Activated T-helper 17 cell treated with anti-CD3 and anti-CD28 coated beads, Interleukin-2, amount 50 U/mL, for 72 hours (primary cell): ENCODE measurements around the gene SLC22A15. TPM values are rescaled to one million over a fixed set of nuclear protein-coding genes. Genes with fewer than 3 reads are reported as not detected.

Experiments
- ATAC-seq: fragments of 150-1000 bp; cut with Tn5 transposase; replicated peaks from 2 replicates; pipeline ENCODE4 v1.10.0; 2021; ENCODE audit warnings: mild to moderate bottlenecking, moderate library complexity
- H3K27ac Mint-ChIP-seq: one replicate; pipeline ENCODE4 v1.8.0; 2022; ENCODE audit warnings: mixed read lengths
- H3K27me3 Mint-ChIP-seq: one replicate; pipeline ENCODE4 v1.8.0; 2022; ENCODE audit warnings: mixed read lengths
- H3K36me3 Mint-ChIP-seq: one replicate; pipeline ENCODE4 v1.8.0; 2022; ENCODE audit warnings: low read depth, mild to moderate bottlenecking, mixed read lengths
- H3K4me1 Mint-ChIP-seq: one replicate; pipeline ENCODE4 v1.8.0; 2022; ENCODE audit warnings: mixed read lengths
- H3K4me3 Mint-ChIP-seq: one replicate; pipeline ENCODE4 v1.8.0; 2022; ENCODE audit warnings: mild to moderate bottlenecking, mixed read lengths
- H3K9me3 Mint-ChIP-seq: one replicate; pipeline ENCODE4 v1.8.0; 2022; ENCODE audit warnings: mixed read lengths
- total RNA-seq, 2 donors: library from RNA; stranded (reverse); gene quantifications; one replicate each; pipeline ENCODE4 v1.2.3, GENCODE V29; 2022

The SLC22A15 gene
- total RNA-seq, 2 donors from 2014 or later: 0.85 to 0.89 TPM

DNA sequence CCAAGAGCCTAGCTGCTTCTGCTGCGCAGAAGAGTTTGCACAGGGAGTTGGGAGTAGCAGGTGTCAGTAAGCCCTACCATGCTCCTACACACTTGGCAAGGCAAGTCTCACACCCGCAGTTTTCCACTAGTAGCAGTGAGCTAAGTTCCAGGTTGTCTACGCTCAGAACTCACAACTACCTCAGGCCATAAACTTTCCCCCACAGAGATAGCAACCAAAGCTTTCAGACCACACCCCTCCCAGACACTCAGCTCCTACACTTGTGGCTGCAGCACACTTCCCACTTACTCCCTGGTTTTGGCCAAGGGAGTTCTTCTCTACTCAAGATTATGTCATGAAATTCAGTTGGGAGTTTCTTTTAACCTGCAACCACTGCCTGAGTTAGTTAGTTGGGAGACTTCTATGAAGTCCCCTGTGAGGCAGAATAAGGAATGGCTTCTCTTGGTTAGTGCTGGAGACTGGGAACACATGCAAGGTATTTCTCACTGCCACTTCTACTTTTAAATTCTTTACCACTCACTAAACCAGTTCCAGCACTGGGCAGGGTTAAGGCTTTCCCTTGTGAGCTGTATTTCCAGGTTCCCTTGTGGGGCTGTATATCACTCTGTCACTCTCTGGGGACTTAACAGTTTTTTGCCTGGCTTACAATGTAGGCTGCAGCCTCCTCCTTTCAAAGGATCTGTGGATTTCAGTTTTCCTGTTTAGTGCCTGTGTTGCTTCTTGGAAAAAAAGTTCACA, 116.6 kb downstream of the SLC22A15 start:
- ATAC-seq: no peak
- Mint-ChIP-seq H3K36me3 (no peaks in the 10 kb centered on the region), H3K4me1 (no peaks in the 10 kb centered on the region), H3K9me3 (peaks cover 24% of the 10 kb centered on the region), H3K27me3 (peaks cover 34% of the 10 kb centered on the region), H3K4me3 (no peak overlapping the region), H3K27ac (no peak overlapping the region)

DNA sequence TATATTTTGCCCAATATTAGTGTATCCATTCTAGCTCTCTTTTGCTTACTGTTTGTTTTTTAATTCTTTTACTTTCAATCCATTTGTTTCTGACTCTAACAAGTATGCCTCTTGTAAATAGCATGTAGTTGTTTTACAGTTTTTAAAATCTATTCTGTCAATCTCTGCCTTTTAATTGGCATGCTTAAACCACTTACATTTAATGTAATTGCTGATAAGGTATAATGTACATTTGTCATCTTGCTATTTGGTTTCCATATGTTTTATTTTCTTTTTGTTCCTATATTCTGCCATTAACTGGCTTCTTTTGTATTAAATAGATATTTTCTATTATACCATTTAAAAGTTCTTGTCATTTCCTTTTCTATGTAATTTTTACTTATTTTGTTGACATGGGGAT, 118.7 kb downstream of the SLC22A15 start:
- Mint-ChIP-seq H3K27ac (no peak overlapping the region), H3K27me3 (peaks cover 19% of the 10 kb centered on the region), H3K4me1 (no peaks in the 10 kb centered on the region), H3K9me3 (peaks cover 13% of the 10 kb centered on the region), H3K36me3 (no peaks in the 10 kb centered on the region), H3K4me3 (no peak overlapping the region)
- ATAC-seq: no peak

DNA sequence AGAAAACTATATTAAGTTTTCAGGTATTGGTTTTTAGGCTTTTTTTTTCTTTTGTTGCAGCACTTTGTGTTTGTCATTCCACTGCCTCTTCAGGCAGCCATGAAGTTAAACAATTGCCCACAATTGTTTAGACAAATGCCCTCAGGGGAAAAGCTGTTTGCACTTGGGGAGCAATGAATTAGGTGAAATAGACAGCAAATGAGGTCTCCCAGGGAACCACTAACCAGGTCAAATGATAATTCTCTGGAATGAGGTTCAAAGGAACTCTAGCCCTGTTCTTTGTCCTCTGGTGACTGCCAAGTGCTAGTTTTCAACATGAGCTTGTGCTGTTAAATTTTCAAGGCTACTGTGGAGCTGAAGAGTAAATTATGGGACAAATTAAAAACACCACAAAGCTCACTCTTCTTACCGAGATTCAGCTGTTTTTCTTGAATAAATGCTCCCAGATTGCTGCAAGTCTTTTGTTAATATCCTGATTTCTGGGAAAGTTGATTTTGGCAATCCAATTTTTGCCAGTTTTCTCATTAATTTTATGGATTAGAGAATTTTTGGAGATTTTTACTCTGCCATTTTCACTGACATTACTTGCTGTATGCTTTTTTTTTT, 119.8 kb downstream of the SLC22A15 start:
- peaks cover 19% of the 10 kb centered on the region for H3K27me3 Mint-ChIP-seq
- no peak for ATAC-seq
- no peak overlapping the region for H3K27ac Mint-ChIP-seq
- H3K4me1 Mint-ChIP-seq: no peaks in the 10 kb centered on the region
- no peak overlapping the region for H3K4me3 Mint-ChIP-seq
- no peaks in the 10 kb centered on the region for H3K36me3 Mint-ChIP-seq
- H3K9me3 Mint-ChIP-seq: peaks cover 7% of the 10 kb centered on the region

GRCh38 chr1:116097626-116098025, 121.3 kb downstream of the SLC22A15 start:
- H3K4me1 Mint-ChIP-seq: no peaks in the 10 kb centered on the region
- H3K36me3 Mint-ChIP-seq: no peaks in the 10 kb centered on the region
- peaks cover 7% of the 10 kb centered on the region for H3K9me3 Mint-ChIP-seq
- no peak for ATAC-seq
- no peak overlapping the region for H3K27ac Mint-ChIP-seq
- H3K4me3 Mint-ChIP-seq: no peak overlapping the region
- peaks cover 17% of the 10 kb centered on the region for H3K27me3 Mint-ChIP-seq

DNA sequence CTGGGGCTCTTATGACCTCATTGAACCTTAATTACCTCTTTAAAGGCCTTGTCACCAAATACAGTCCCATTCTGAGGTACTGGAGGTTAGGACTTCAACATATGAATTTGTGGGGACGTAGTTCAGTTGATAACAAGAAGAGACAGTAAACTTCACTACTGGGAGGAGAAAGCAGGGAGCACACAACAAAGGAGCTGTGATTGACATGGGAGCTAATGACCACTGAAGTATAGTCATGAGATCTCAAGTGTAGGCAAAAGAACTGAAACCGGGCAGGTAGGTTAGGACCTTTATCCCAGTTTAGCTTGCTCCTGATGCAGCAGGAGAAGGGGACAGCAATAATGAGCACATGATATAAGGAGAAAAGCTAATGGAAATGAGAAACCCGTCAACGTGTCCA, 123.1 kb downstream of the SLC22A15 start:
- Mint-ChIP-seq H3K36me3 (no peaks in the 10 kb centered on the region), H3K27ac (no peak overlapping the region), H3K4me1 (no peaks in the 10 kb centered on the region), H3K27me3 (peaks cover 15% of the 10 kb centered on the region), H3K9me3 (peaks cover 7% of the 10 kb centered on the region), H3K4me3 (no peak overlapping the region)
- no peak for ATAC-seq

GRCh38 chr1:116099919-116100318, 123.6 kb downstream of the SLC22A15 start:
- ATAC-seq: no peak
- Mint-ChIP-seq H3K36me3 (no peaks in the 10 kb centered on the region), H3K27me3 (peaks cover 13% of the 10 kb centered on the region), H3K4me1 (no peaks in the 10 kb centered on the region), H3K4me3 (no peak overlapping the region), H3K27ac (no peak overlapping the region), H3K9me3 (peaks cover 5% of the 10 kb centered on the region)

DNA sequence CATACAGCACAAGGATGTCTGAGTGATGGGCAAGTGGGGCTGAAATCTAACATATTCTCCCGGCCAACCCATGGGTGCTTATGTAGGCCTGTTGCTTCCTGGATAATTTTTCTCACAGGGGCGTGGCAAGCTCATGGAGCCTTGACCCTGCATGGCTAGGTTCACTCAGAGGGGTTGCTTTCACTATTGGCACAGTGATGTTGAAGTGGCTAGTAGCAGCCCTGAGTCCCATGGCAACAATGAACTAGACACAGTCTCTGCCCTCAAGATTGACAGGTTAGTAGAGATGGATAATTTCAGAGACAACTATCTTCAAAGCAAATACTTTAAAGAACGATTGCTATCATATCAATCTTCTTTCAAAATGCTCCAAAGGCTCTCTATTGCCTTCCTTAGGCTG, 128.4 kb downstream of the SLC22A15 start:
- no peaks in the 10 kb centered on the region for H3K4me1 Mint-ChIP-seq
- no peak overlapping the region for H3K27ac Mint-ChIP-seq
- H3K36me3 Mint-ChIP-seq: no peaks in the 10 kb centered on the region
- no peak for ATAC-seq
- H3K9me3 Mint-ChIP-seq: no peaks in the 10 kb centered on the region
- H3K27me3 Mint-ChIP-seq: peaks cover 12% of the 10 kb centered on the region
- no peak overlapping the region for H3K4me3 Mint-ChIP-seq

DNA sequence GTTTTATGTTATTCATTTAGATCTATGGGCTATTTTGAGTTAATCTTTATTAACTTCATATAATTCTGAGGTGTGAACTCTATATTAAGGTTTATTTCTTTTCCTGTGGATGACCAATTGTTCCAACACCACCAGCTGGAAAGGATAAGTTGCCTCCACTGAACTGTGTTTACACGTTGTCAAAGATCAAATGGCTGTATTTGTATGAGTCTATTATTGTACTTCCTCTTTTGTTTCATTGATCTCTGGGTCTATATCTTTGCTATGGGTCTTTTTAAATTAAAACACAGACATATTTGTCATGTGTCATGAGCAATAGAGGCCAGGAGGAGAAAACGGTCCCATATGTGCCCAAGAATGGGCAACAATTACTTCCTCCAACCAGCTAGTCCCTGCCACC, 129.7 kb downstream of the SLC22A15 start:
- H3K27me3 Mint-ChIP-seq: peaks cover 19% of the 10 kb centered on the region
- H3K4me3 Mint-ChIP-seq: no peak overlapping the region
- H3K4me1 Mint-ChIP-seq: no peaks in the 10 kb centered on the region
- no peak overlapping the region for H3K27ac Mint-ChIP-seq
- no peaks in the 10 kb centered on the region for H3K9me3 Mint-ChIP-seq
- H3K36me3 Mint-ChIP-seq: no peaks in the 10 kb centered on the region
- ATAC-seq: no peak

DNA sequence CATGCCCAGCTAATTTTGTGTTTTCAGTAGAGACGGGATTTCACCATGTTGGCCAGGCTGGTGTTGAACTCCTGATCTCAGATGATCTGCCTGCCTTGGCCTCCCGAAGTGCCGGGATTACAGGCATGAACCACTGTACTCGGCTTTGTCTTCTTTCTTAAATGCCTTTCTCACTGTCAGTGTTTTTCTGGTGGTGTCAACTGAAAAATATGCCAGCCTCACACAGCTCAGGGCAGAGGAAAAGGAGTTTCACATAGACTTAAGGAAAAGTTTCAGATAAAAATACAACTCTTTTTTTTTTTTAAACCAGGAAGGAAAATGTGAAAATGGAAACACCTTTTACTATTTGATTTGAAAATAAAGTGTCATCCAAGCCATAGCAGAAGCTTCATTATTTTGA, 130.3 kb downstream of the SLC22A15 start:
- no peak overlapping the region for H3K27ac Mint-ChIP-seq
- ATAC-seq: no peak
- peaks cover 21% of the 10 kb centered on the region for H3K27me3 Mint-ChIP-seq
- no peaks in the 10 kb centered on the region for H3K4me1 Mint-ChIP-seq
- no peaks in the 10 kb centered on the region for H3K36me3 Mint-ChIP-seq
- H3K9me3 Mint-ChIP-seq: no peaks in the 10 kb centered on the region
- H3K4me3 Mint-ChIP-seq: no peak overlapping the region

GRCh38 chr1:116107371-116107770, 131.1 kb downstream of the SLC22A15 start:
- H3K36me3 Mint-ChIP-seq: no peaks in the 10 kb centered on the region
- H3K4me1 Mint-ChIP-seq: no peaks in the 10 kb centered on the region

GRCh38 chr1:116110567-116111523, 134.5 kb downstream of the SLC22A15 start, which contains the start of gene MAB21L3:
MAB21L3 (plus strand) TSS chr1:116111399; CDS start chr1:116112616, 1,217 bp downstream.
- Mint-ChIP-seq H3K27me3 (peaks cover 17% of the 10 kb centered on the region), H3K9me3 (no peaks in the 10 kb centered on the region), H3K27ac (no peak within 1 kb of the TSS), H3K4me3 (no peak within 1 kb of the TSS), H3K4me1 (no peaks in the 10 kb centered on the region), H3K36me3 (no peaks in the 10 kb centered on the region)
- no peak for ATAC-seq

More at GRCh38 chr1:116107371-116107770, 131.1 kb downstream of the SLC22A15 start:
- H3K9me3 Mint-ChIP-seq: no peaks in the 10 kb centered on the region
- H3K4me3 Mint-ChIP-seq: no peak overlapping the region
- H3K27ac Mint-ChIP-seq: no peak overlapping the region
- no peak for ATAC-seq
- peaks cover 23% of the 10 kb centered on the region for H3K27me3 Mint-ChIP-seq

DNA sequence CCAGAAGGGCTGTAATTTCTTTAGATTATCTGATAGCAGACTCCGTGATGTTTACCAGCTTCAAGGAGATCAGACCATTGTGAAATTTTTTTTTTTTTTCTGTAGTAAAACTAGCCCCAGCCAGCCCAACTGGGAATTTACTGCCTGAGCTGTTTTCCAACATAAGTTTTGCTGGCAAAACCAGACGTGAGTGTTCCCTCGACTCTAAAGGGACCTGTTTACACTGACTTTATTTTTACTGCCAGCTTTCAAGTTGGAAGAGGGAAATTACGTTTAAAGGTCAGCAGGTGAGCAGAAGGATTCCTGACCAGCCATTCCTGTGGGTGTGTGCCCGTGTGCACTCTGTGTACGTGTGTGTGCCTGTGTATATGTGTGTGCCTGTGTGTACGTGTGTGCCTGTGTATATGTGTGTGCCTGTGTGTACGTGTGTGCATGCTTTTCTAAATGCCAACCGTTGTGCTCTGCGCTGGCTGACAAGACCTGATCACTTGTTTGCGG, 135.3 kb downstream of the SLC22A15 start:
- H3K4me1 Mint-ChIP-seq: no peaks in the 10 kb centered on the region
- H3K36me3 Mint-ChIP-seq: no peaks in the 10 kb centered on the region
- no peak for ATAC-seq
- H3K9me3 Mint-ChIP-seq: no peaks in the 10 kb centered on the region
- peaks cover 17% of the 10 kb centered on the region for H3K27me3 Mint-ChIP-seq
- H3K27ac Mint-ChIP-seq: no peak overlapping the region
- H3K4me3 Mint-ChIP-seq: no peak overlapping the region

DNA sequence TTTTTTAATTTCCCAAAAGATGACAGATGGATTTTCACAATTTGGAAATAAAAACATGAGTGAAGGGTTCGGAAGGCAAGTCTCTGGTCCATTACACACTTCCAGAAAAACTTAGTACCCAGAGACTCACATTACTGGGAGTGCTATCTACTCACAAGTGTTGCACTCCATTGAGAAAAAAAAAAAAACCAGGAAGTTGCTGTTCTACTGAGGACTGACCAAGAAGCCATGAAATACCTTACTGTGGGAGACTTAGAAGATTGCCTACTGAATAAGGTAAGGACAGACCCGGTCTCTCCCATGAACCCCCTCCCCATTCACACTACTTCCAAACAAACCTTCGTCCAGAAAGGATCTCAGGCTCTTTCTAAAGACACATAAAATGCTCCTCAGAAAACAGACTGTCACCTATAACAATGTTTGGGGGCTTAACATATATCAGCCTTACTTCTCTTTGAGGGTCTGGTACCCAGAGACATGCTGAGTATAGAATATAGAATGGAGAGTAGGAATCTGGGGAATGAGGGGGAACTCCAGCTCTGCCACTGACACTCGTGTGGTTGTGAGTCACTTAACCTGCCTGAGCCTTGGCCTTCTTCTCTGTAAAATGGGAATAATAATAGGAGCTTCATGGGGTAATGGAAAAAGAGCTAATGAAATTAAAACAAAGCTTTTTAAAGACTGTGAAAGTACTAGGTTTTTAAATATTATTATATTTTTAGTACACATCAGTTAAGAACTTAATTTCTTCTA, 136.3 kb downstream of the SLC22A15 start:
- Mint-ChIP-seq H3K4me3 (no peak overlapping the region), H3K9me3 (no peaks in the 10 kb centered on the region), H3K4me1 (no peaks in the 10 kb centered on the region), H3K27ac (no peak overlapping the region), H3K27me3 (peaks cover 17% of the 10 kb centered on the region), H3K36me3 (no peaks in the 10 kb centered on the region)
- no peak for ATAC-seq

- peaks cover 15% of the 10 kb centered on the region for H3K27me3 Mint-ChIP-seq
- H3K4me1 Mint-ChIP-seq: no peaks in the 10 kb centered on the region
- no peak overlapping the region for H3K4me3 Mint-ChIP-seq
- no peak overlapping the region for H3K27ac Mint-ChIP-seq
- no peaks in the 10 kb centered on the region for H3K36me3 Mint-ChIP-seq
- no peaks in the 10 kb centered on the region for H3K9me3 Mint-ChIP-seq
- ATAC-seq: no peak
These were observed 137.3 kb downstream of the SLC22A15 start for GRCh38 chr1:116113615-116114014.
